ENCODE measurements around the gene TBC1D3K.
A peak's percentile ranks its signal among the peaks of the same experiment; 100 is the strongest.
"Not testable (repeated sequence)": the region's sequence is repeated elsewhere in the genome, so short reads cannot be mapped to it uniquely, and the experiment has no call there.

Gene TBC1D3K
- 0 reads per million in 2 donors for total RNA-seq

DNA sequence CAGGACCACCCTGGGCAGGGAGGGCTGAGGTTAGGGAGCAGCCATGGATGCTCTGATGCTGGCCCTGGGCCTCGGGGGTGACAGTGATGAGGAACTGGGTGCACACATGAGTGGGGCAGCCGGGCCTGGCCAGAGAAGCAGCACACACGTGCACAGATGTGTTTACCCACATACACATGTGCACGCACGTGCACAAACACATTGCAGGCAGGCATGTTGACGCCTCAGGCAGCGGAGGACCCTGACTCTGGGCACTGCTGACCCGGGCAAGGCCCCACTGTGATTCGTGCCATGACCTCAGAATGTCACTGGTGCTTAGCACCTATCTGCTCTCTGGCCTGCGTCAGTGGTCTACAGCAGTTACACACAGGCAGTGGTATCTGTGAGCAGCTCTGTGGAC is at the start of gene TBC1D3K:
TBC1D3K (plus strand) TSS at position 301 of the 400 bp plus-strand sequence. CDS start 1,585 bp downstream, outside the sequence.
- not testable (repeated sequence) for DNase-seq

- DNase-seq, result peak in 1 of 5 experiments; percentile 4
Measured at GRCh38 chr17:37884516-37884915, 39.7 kb upstream of the TBC1D3K start.

GRCh38 chr17:37885136-37885535 is 39.1 kb upstream of the TBC1D3K start:
- DNase-seq, result no peak

- DNase-seq, result no peak
Measured at GRCh38 chr17:37888881-37889280, 35.3 kb upstream of the TBC1D3K start.

GRCh38 chr17:37896961-37897360 is 27.3 kb upstream of the TBC1D3K start:
- DNase-seq, result not testable (repeated sequence)
